ENCODE data around the gene SLC9A9. TPM values are rescaled to one million over a fixed set of nuclear protein-coding genes. Genes with fewer than 3 reads are reported as not detected.

The SLC9A9 gene
- total RNA-seq, 4 donors from 2014 or later = 13.4 to 15.0 (median 14.4) TPM

GRCh38 chr3:143888846-143889245 lies 40.6 kb upstream of the SLC9A9 start:
- H3K4me3 ChIP-seq = no peak overlapping the region
- intact Hi-C loops (cut with DNase I) = no loop called here
- 83% methylated on average over 2 of the region's 2 CpGs for WGBS
- H3K27me3 ChIP-seq = no peaks in the 10 kb centered on the region
- no peaks in the 10 kb centered on the region for H3K9me3 ChIP-seq
- no peaks in the 10 kb centered on the region for H3K36me3 ChIP-seq
- H3K27ac ChIP-seq (replicated peaks in 1 of 4) = no peak overlapping the region
- H3K4me1 ChIP-seq = no peaks in the 10 kb centered on the region
- TF ChIP-seq POLR2A (IDR thresholded peaks at IDR 0.05; ENCODE audit: low read depth) = no peak
- no peak for TF ChIP-seq CTCF (IDR thresholded peaks at IDR 0.05)
- no peak for DNase-seq (ENCODE audit: extremely low spot score)

GRCh38 chr3:143888166-143888565 lies 39.9 kb upstream of the SLC9A9 start:
- 49% methylated on average over 2 of the region's 2 CpGs for WGBS
- Histone ChIP-seq H3K36me3 (no peaks in the 10 kb centered on the region), H3K4me3 (no peak overlapping the region), H3K4me1 (no peaks in the 10 kb centered on the region), H3K9me3 (no peaks in the 10 kb centered on the region), H3K27ac (replicated peaks in 1 of 4) (no peak overlapping the region), H3K27me3 (no peaks in the 10 kb centered on the region)
- DNase-seq (ENCODE audit: extremely low spot score) = no peak
- intact Hi-C loops (cut with DNase I) = no loop called here
- TF ChIP-seq CTCF (IDR thresholded peaks at IDR 0.05) (no peak), POLR2A (IDR thresholded peaks at IDR 0.05; ENCODE audit: low read depth) (no peak), EP300 (IDR thresholded peaks at IDR 0.05) (no peak), POLR2AphosphoS5 (IDR thresholded peaks at IDR 0.05) (no peak)

- 93% methylated on average over 1 of the region's 1 CpG for WGBS
- H3K9me3 ChIP-seq = no peaks in the 10 kb centered on the region
- H3K4me1 ChIP-seq = no peaks in the 10 kb centered on the region
- no peak overlapping the region for H3K4me3 ChIP-seq
- TF ChIP-seq POLR2AphosphoS5 (IDR thresholded peaks at IDR 0.05) (no peak), CTCF (IDR thresholded peaks at IDR 0.05) (peak; percentile 49 to 68 (median 52)), POLR2A (IDR thresholded peaks at IDR 0.05; ENCODE audit: low read depth) (no peak), EP300 (IDR thresholded peaks at IDR 0.05) (no peak)
- no peak for DNase-seq (ENCODE audit: extremely low spot score)
- no peaks in the 10 kb centered on the region for H3K36me3 ChIP-seq
- no peaks in the 10 kb centered on the region for H3K27me3 ChIP-seq
- intact Hi-C loops (cut with DNase I) = no loop called here
- no peak overlapping the region for H3K27ac ChIP-seq (replicated peaks in 1 of 4)
Measured at GRCh38 chr3:143885780-143886427, 37.6 kb upstream of the SLC9A9 start.

- intact Hi-C loops (cut with DNase I) = no loop called here
- no peak for DNase-seq (ENCODE audit: extremely low spot score)
- Histone ChIP-seq H3K9me3 (no peaks in the 10 kb centered on the region), H3K27me3 (no peaks in the 10 kb centered on the region), H3K4me3 (no peak overlapping the region), H3K36me3 (no peaks in the 10 kb centered on the region), H3K27ac (replicated peaks in 1 of 4) (no peak overlapping the region), H3K4me1 (no peaks in the 10 kb centered on the region)
- WGBS = 70% methylated on average over 3 of the region's 3 CpGs
- TF ChIP-seq POLR2AphosphoS5 (IDR thresholded peaks at IDR 0.05) (no peak), CTCF (IDR thresholded peaks at IDR 0.05) (no peak), EP300 (IDR thresholded peaks at IDR 0.05) (no peak), POLR2A (IDR thresholded peaks at IDR 0.05; ENCODE audit: low read depth) (no peak)
Measured at GRCh38 chr3:143884861-143885260, 36.6 kb upstream of the SLC9A9 start.

GRCh38 chr3:143883151-143883550 lies 34.9 kb upstream of the SLC9A9 start:
- Histone ChIP-seq H3K27ac (replicated peaks in 1 of 4) (no peak overlapping the region), H3K36me3 (no peaks in the 10 kb centered on the region), H3K4me1 (no peaks in the 10 kb centered on the region), H3K4me3 (no peak overlapping the region), H3K9me3 (no peaks in the 10 kb centered on the region), H3K27me3 (no peaks in the 10 kb centered on the region)
- DNase-seq (ENCODE audit: extremely low spot score) = no peak
- 96% methylated on average over 3 of the region's 3 CpGs for WGBS
- intact Hi-C loops (cut with DNase I) = no loop called here
- TF ChIP-seq CTCF (IDR thresholded peaks at IDR 0.05) (no peak), EP300 (IDR thresholded peaks at IDR 0.05) (no peak)

Measured in esophagus muscularis mucosa (tissue), 4 donors.